Vagina (tissue), 2 donors: ENCODE data around the gene PPEF1.

Experiments
- CTCF ChIP-seq, 3 experiments: fragments of 450-650 bp in 2 of 3; fragments of 200-600 bp in 1 of 3; sonication (generic) in 1 of 3; IDR thresholded peaks; one replicate each; pipeline ENCODE4 v1.5.1; 2017 to 2019; ENCODE audit warnings: antibody characterized with exemption in 3 of 3, mild to moderate bottlenecking in 2 of 3, moderate library complexity in 2 of 3
- POLR2A ChIP-seq, 2 donors: fragments of 450-650 bp; IDR thresholded peaks; one replicate each; pipeline ENCODE4 v1.6.1; 2017; ENCODE audit warnings: antibody characterized with exemption in 2 of 2, mild to moderate bottlenecking in 2 of 2, moderate library complexity in 2 of 2
- POLR2AphosphoS5 ChIP-seq, 2 donors: sonication (generic); formaldehyde crosslinking; IDR thresholded peaks; one replicate each; pipeline ENCODE4 v1.9.0; 2017; ENCODE audit warnings: antibody characterized with exemption in 2 of 2, mild to moderate bottlenecking in 2 of 2, low read depth in 1 of 2; ENCODE audit not compliant: insufficient read depth in 1 of 2

- TF ChIP-seq CTCF (IDR thresholded peaks at IDR 0.05) (no peak), POLR2A (IDR thresholded peaks at IDR 0.05) (no peak), POLR2AphosphoS5 (IDR thresholded peaks at IDR 0.05; ENCODE audit: insufficient read depth in 1 of 2, low read depth in 1 of 2) (no peak)
Measured at GRCh38 chrX:18692541-18692940, 14.9 kb upstream of the PPEF1 start.
